DMS 273 (cell line): ENCODE results near the gene EHD2.

Experiments
- DNase-seq: peaks from one replicate; lab custom pipeline; 2025; ENCODE audit not compliant: unreplicated experiment; lab: John Stamatoyannopoulos, UW

The EHD2 gene

GRCh38 chr19:47687906-47688305, 25.3 kb upstream of the EHD2 start:
- DNase-seq = no peak

- no peak for DNase-seq
These were observed 22.1 kb upstream of the EHD2 start for GRCh38 chr19:47691090-47691489.

GRCh38 chr19:47691782-47692181, 21.4 kb upstream of the EHD2 start:
- DNase-seq = no peak

GRCh38 chr19:47693489-47693888, 19.7 kb upstream of the EHD2 start:
- no peak for DNase-seq

GRCh38 chr19:47693903-47694302, 19.3 kb upstream of the EHD2 start:
- no peak for DNase-seq

- DNase-seq = no peak
These were observed 18.6 kb upstream of the EHD2 start for GRCh38 chr19:47694466-47695273.

GRCh38 chr19:47695533-47696262, 17.5 kb upstream of the EHD2 start:
- no peak for DNase-seq

GRCh38 chr19:47696635-47697034, 16.6 kb upstream of the EHD2 start:
- DNase-seq = no peak

GRCh38 chr19:47697863-47698609, 15.2 kb upstream of the EHD2 start:
- DNase-seq = peak; percentile 92

GRCh38 chr19:47698631-47699359, 14.4 kb upstream of the EHD2 start:
- DNase-seq = no peak

GRCh38 chr19:47699360-47699917, 13.8 kb upstream of the EHD2 start:
- DNase-seq = peak; percentile 67

- no peak for DNase-seq
These were observed 12.1 kb upstream of the EHD2 start for GRCh38 chr19:47700934-47701716.

- DNase-seq = no peak
These were observed 11.3 kb upstream of the EHD2 start for GRCh38 chr19:47701717-47702552.

- no peak for DNase-seq
These were observed 10.6 kb upstream of the EHD2 start for GRCh38 chr19:47702671-47703070.

- DNase-seq = no peak
These were observed 9.9 kb upstream of the EHD2 start for GRCh38 chr19:47703301-47703700.

- no peak for DNase-seq
These were observed 9.2 kb upstream of the EHD2 start for GRCh38 chr19:47704024-47704423.

GRCh38 chr19:47704656-47705055, 8.6 kb upstream of the EHD2 start:
- no peak for DNase-seq

- DNase-seq = peak; percentile 93
These were observed 5.9 kb upstream of the EHD2 start for GRCh38 chr19:47707135-47707925.
